ENCODE measurements around the gene IZUMO2. TPM values are rescaled to one million over a fixed set of nuclear protein-coding genes. Genes with fewer than 3 reads are reported as not detected.

IZUMO2 gene
- total and polyA plus RNA-seq, 9 of the 15 experiments (the other 6 are each of a cell fraction or from before 2014, with no cell fraction given): not detected

DNA sequence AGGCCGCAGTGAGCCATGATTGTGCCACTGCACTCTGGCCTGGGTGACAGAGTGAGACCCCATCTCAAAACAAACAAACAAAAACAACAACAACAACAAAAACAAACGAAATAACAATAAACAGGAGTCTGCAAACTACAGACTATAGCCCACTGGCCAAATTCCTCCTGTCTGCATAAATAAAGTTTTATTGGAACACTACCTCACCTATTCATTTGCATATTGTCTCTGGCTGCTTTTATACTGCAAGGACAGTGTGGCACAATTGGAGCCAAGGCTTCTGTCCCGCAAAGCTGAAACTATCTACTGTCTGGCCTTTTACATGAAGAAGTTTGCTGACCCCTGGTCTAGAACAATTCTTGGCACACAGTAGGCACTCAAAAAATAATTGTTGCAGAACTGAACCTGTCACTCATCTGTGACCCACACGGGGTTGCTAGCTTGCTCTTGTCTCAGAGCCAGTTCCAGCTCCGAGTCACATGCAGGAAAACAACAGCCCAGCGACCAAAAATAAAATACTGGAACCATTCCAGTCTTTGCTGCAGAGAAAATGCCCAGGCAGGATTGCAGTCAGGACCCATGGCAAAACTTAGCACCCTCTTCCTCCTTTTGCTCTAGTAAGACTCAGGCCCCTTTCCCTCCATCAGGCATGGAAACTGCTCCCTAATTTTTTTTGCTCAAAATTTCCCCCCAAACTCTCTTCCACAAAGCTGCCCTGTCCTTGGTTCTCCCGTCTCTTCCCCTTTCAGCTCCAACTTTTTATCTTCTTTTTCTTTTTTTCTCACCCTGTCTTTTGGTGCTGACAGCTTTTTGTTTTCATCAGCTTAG lies 35.6 kb upstream of the IZUMO2 start:
- POLR2A ChIA-PET: interaction anchor here (0.6 to 0.8 kb wide), 3 partner anchors 35 to 630 kb away, joined by 3 to 4 read pairs (median 3); no protein-coding TSS in a partner anchor
- CTCF ChIA-PET (ENCODE audit: low intra/inter-chr PET ratio): no interaction called here
- WGBS (ENCODE audit: insufficient coverage, low coverage, missing lambda C conversion rate): 15% methylated on average over 7 of the region's 7 CpGs
- Histone ChIP-seq H3K9me1 (ENCODE audit: control insufficient read depth, insufficient read depth, low read length) (no peaks in the 10 kb centered on the region), H4K20me1 (replicated peaks; ENCODE audit: control insufficient read depth, insufficient read depth, low read length) (no peaks in the 10 kb centered on the region; the same call in 1 of the 2 replicates), H3K9ac (ENCODE audit: insufficient read depth in 1 of 2, low read depth in 2 of 2, low read length in 2 of 2) (no peak overlapping the region), H3K4me2 (ENCODE audit: insufficient read depth, low read length) (no peak overlapping the region), H3K36me3 (ENCODE audit: control insufficient read depth, insufficient read depth, low read length) (no peaks in the 10 kb centered on the region), H3K9me3 (replicated peaks; ENCODE audit: control insufficient read depth, insufficient read depth, low read depth, low read length) (no peaks in the 10 kb centered on the region), H3K4me1 (replicated peaks in 1 of 2; ENCODE audit: control insufficient read depth in 2 of 2, insufficient read depth in 2 of 2, low read length in 2 of 2) (peaks cover 0 to 8% of the 10 kb centered on the region in 2 experiments; a peak in 2 of 5 replicates), H2AFZ (ENCODE audit: low read depth, low read length) (no peak overlapping the region), H3K79me2 (ENCODE audit: control insufficient read depth, insufficient read depth, low read length) (no peaks in the 10 kb centered on the region), H3K27ac (ENCODE audit: extremely low read depth, low read depth, low read length) (no peak overlapping the region), H3K27me3 (ENCODE audit: control insufficient read depth in 2 of 2, insufficient read depth in 2 of 2, low read length in 2 of 2) (peaks cover 0 to 5% of the 10 kb centered on the region in 2 experiments; a peak in 1 of 5 replicates), H3K4me3 (no peak overlapping the region)
- TF ChIP-seq ZKSCAN1 (IDR thresholded peaks at IDR 0.05; ENCODE audit: low read depth, low read length) (0 out of 2 replicates have a peak, but pooled peaks have one; percentile 64), NBN (IDR thresholded peaks at IDR 0.05; ENCODE audit: low read depth) (no peak), FOXJ2 (tag; IDR thresholded peaks at IDR 0.05) (peak; percentile 57; the same call in 1 of the 2 replicates), PML (IDR thresholded peaks at IDR 0.05; ENCODE audit: low read length) (no peak), TCF7 (IDR thresholded peaks at IDR 0.05; ENCODE audit: borderline replicate concordance) (no peak), TCF3 (CRISPR knock-in tag; IDR thresholded peaks at IDR 0.05) (no peak)
- TF ChIP-seq, protein P1, sequence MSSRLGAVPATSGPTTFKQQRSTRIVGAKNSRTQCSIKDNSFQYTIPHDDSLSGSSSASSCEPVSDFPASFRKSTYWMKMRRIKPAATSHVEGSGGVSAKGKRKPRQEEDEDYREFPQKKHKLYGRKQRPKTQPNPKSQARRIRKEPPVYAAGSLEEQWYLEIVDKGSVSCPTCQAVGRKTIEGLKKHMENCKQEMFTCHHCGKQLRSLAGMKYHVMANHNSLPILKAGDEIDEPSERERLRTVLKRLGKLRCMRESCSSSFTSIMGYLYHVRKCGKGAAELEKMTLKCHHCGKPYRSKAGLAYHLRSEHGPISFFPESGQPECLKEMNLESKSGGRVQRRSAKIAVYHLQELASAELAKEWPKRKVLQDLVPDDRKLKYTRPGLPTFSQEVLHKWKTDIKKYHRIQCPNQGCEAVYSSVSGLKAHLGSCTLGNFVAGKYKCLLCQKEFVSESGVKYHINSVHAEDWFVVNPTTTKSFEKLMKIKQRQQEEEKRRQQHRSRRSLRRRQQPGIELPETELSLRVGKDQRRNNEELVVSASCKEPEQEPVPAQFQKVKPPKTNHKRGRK (tag; IDR thresholded peaks at IDR 0.05): 0 out of 2 replicates have a peak, but pooled peaks have one; percentile 9
- TF ChIP-seq, protein P2, sequence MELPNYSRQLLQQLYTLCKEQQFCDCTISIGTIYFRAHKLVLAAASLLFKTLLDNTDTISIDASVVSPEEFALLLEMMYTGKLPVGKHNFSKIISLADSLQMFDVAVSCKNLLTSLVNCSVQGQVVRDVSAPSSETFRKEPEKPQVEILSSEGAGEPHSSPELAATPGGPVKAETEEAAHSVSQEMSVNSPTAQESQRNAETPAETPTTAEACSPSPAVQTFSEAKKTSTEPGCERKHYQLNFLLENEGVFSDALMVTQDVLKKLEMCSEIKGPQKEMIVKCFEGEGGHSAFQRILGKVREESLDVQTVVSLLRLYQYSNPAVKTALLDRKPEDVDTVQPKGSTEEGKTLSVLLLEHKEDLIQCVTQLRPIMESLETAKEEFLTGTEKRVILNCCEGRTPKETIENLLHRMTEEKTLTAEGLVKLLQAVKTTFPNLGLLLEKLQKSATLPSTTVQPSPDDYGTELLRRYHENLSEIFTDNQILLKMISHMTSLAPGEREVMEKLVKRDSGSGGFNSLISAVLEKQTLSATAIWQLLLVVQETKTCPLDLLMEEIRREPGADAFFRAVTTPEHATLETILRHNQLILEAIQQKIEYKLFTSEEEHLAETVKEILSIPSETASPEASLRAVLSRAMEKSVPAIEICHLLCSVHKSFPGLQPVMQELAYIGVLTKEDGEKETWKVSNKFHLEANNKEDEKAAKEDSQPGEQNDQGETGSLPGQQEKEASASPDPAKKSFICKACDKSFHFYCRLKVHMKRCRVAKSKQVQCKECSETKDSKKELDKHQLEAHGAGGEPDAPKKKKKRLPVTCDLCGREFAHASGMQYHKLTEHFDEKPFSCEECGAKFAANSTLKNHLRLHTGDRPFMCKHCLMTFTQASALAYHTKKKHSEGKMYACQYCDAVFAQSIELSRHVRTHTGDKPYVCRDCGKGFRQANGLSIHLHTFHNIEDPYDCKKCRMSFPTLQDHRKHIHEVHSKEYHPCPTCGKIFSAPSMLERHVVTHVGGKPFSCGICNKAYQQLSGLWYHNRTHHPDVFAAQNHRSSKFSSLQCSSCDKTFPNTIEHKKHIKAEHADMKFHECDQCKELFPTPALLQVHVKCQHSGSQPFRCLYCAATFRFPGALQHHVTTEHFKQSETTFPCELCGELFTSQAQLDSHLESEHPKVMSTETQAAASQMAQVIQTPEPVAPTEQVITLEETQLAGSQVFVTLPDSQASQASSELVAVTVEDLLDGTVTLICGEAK (IDR thresholded peaks at IDR 0.05): peak; percentile 94
- TF ChIP-seq, protein P2 (CRISPR knock-in tag; IDR thresholded peaks at IDR 0.05): peak; percentile 90
- TF ChIP-seq, protein P3, sequence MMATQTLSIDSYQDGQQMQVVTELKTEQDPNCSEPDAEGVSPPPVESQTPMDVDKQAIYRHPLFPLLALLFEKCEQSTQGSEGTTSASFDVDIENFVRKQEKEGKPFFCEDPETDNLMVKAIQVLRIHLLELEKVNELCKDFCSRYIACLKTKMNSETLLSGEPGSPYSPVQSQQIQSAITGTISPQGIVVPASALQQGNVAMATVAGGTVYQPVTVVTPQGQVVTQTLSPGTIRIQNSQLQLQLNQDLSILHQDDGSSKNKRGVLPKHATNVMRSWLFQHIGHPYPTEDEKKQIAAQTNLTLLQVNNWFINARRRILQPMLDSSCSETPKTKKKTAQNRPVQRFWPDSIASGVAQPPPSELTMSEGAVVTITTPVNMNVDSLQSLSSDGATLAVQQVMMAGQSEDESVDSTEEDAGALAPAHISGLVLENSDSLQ (IDR thresholded peaks at IDR 0.05): peak; percentile 44
- ATAC-seq: no peak
- no peak for FAIRE-seq
- in situ Hi-C loops (cut with MboI) (no loop called here), intact Hi-C loops (cut with micrococcal nuclease) (no loop called here)
- no peak for DNase-seq (ENCODE audit: extremely low read depth in 1 of 4, low spot score in 3 of 4)
- BruUV-seq (replicated peaks): no TSS peak
